H9 (cell line): ENCODE results near the gene THRB. TPM values are rescaled to one million over a fixed set of nuclear protein-coding genes. Genes with fewer than 3 reads are reported as not detected.

Experiments used
- DNase-seq: peaks from one replicate; pipeline ENCODE4 v3.0.0-alpha.2; 2017
- H2AFZ ChIP-seq: one replicate; pipeline ENCODE4 v1.6.1; 2013; ENCODE audit warnings: mild to moderate bottlenecking, low read length, control low read depth, moderate library complexity
- H2AK5ac ChIP-seq: 2 replicates; pipeline ENCODE4 v1.6.1; 2013; ENCODE audit warnings: low read length, control low read depth, mixed read lengths; ENCODE audit not compliant: insufficient read length
- H2BK120ac ChIP-seq: one replicate; pipeline ENCODE4 v1.6.1; 2013; ENCODE audit warnings: low read depth, mild to moderate bottlenecking, low read length, control low read depth, inconsistent platforms; ENCODE audit not compliant: poor library complexity, severe bottlenecking
- H2BK12ac ChIP-seq: 2 replicates; pipeline ENCODE4 v1.6.1; 2013; ENCODE audit warnings: low read length, control low read depth, mixed read lengths, low read depth; ENCODE audit not compliant: insufficient read length
- H2BK15ac ChIP-seq: 2 replicates; pipeline ENCODE4 v1.6.1; 2013; ENCODE audit warnings: low read depth, low read length, control low read depth
- H2BK20ac ChIP-seq: one replicate; pipeline ENCODE4 v1.6.1; 2013; ENCODE audit warnings: low read depth, mild to moderate bottlenecking, low read length, control low read depth, inconsistent platforms; ENCODE audit not compliant: poor library complexity, severe bottlenecking
- H2BK5ac ChIP-seq: 2 replicates; pipeline ENCODE4 v1.6.1; 2013; ENCODE audit warnings: low read length, control low read depth, mixed read lengths; ENCODE audit not compliant: insufficient read length
- H3K14ac ChIP-seq: 2 replicates; pipeline ENCODE4 v1.6.1; 2013; ENCODE audit warnings: low read length, control low read depth; ENCODE audit not compliant: insufficient read depth
- H3K18ac ChIP-seq: 2 replicates; pipeline ENCODE4 v1.6.1; 2013; ENCODE audit warnings: low read depth, mild to moderate bottlenecking, mixed read lengths, low read length, control low read depth; ENCODE audit not compliant: insufficient read length
- H3K23ac ChIP-seq: 2 replicates; pipeline ENCODE4 v1.6.1; 2013; ENCODE audit warnings: low read length, control low read depth, mixed read lengths, low read depth; ENCODE audit not compliant: insufficient read length
- H3K23me2 ChIP-seq: 2 replicates; pipeline ENCODE4 v1.6.1; 2013; ENCODE audit warnings: low read depth, mild to moderate bottlenecking, mixed read lengths, low read length, control low read depth; ENCODE audit not compliant: insufficient read length, poor library complexity, severe bottlenecking
- H3K27ac ChIP-seq: 2 replicates; pipeline ENCODE4 v1.5.1; 2013; ENCODE audit warnings: low read length, control low read depth, mixed read lengths, low read depth; ENCODE audit not compliant: insufficient read length
- H3K27me3 ChIP-seq: 2 replicates; pipeline ENCODE4 v1.6.1; 2013; ENCODE audit warnings: low read length, control low read depth, inconsistent platforms; ENCODE audit not compliant: insufficient read depth
- H3K4ac ChIP-seq: 2 replicates; pipeline ENCODE4 v1.6.1; 2013; ENCODE audit warnings: low read depth, mild to moderate bottlenecking, control low read depth, inconsistent platforms, low read length, moderate library complexity
- H3K4me1 ChIP-seq: 2 replicates; pipeline ENCODE4 v1.6.1; 2013; ENCODE audit warnings: low read length, control low read depth, inconsistent platforms; ENCODE audit not compliant: insufficient read depth
- H3K4me2 ChIP-seq: 2 replicates; pipeline ENCODE4 v1.6.1; 2013; ENCODE audit warnings: low read length, control low read depth, mixed read lengths; ENCODE audit not compliant: insufficient read length, insufficient read depth
- H3K56ac ChIP-seq: 2 replicates; pipeline ENCODE4 v1.6.1; 2013; ENCODE audit warnings: low read depth, mild to moderate bottlenecking, mixed read lengths, low read length, control low read depth; ENCODE audit not compliant: insufficient read length
- H3K79me1 ChIP-seq: 2 replicates; pipeline ENCODE4 v1.6.1; 2013; ENCODE audit warnings: low read depth, mild to moderate bottlenecking, moderate library complexity, low read length, control low read depth, inconsistent platforms; ENCODE audit not compliant: insufficient read depth, poor library complexity, severe bottlenecking
- H3K79me2 ChIP-seq: 2 replicates; pipeline ENCODE4 v1.6.1; 2013; ENCODE audit warnings: low read length, control low read depth, inconsistent platforms; ENCODE audit not compliant: insufficient read depth
- H3K9ac ChIP-seq: 2 replicates; pipeline ENCODE4 v1.6.1; 2013; ENCODE audit warnings: low read length, control low read depth, mixed read lengths; ENCODE audit not compliant: insufficient read length; ENCODE audit errors: extremely low read depth
- H3K9me3 ChIP-seq: one replicate; pipeline ENCODE4 v1.6.1; 2013; ENCODE audit warnings: low read depth, low read length, inconsistent platforms; ENCODE audit not compliant: control insufficient read depth
- H3T11ph ChIP-seq: one replicate; pipeline ENCODE4 v1.6.1; 2013; ENCODE audit warnings: mild to moderate bottlenecking, low read length, control low read depth, inconsistent platforms
- H4K20me1 ChIP-seq: one replicate; pipeline ENCODE4 v1.6.1; 2013; ENCODE audit not compliant: control insufficient read depth, insufficient read length, insufficient read depth
- H4K5ac ChIP-seq: 2 replicates; pipeline ENCODE4 v1.6.1; 2013; ENCODE audit warnings: low read depth, mild to moderate bottlenecking, mixed read lengths, low read length, control low read depth; ENCODE audit not compliant: insufficient read length
- H4K8ac ChIP-seq: replicated peaks from 2 replicates; pipeline ENCODE4 v1.6.1; 2013; ENCODE audit warnings: low read length, control low read depth, mixed read lengths, low read depth; ENCODE audit not compliant: insufficient read length
- H4K91ac ChIP-seq: 2 replicates; pipeline ENCODE4 v1.6.1; 2013; ENCODE audit warnings: low read depth, mild to moderate bottlenecking, moderate library complexity, mixed read lengths, low read length, control low read depth; ENCODE audit not compliant: insufficient read length
- H3K27ac Mint-ChIP-seq, 3 experiments: 2 replicates in 2 of 3; 3 replicates in 1 of 3; pipeline ENCODE4 v1.8.0; 2020 to 2021; ENCODE audit warnings: mixed read lengths in 3 of 3, mild to moderate bottlenecking in 1 of 3, moderate library complexity in 1 of 3
- H3K27me3 Mint-ChIP-seq: 2 replicates; pipeline ENCODE4 v1.8.0; 2021; ENCODE audit warnings: low read depth, mild to moderate bottlenecking, moderate library complexity, mixed read lengths
- H3K36me3 Mint-ChIP-seq, 3 experiments: 2 replicates in 2 of 3; 3 replicates in 1 of 3; pipeline ENCODE4 v1.8.0; 2020 to 2021; ENCODE audit warnings: low read depth in 3 of 3, mixed read lengths in 3 of 3; ENCODE audit not compliant: insufficient read depth in 1 of 3
- H3K4me1 Mint-ChIP-seq, 2 experiments: 2 replicates each; pipeline ENCODE4 v1.8.0; 2020; ENCODE audit warnings: mixed read lengths in 2 of 2
- H3K4me3 Mint-ChIP-seq, 2 experiments: 2 replicates in 1 of 2; 3 replicates in 1 of 2; pipeline ENCODE4 v1.8.0; 2020 to 2021; ENCODE audit warnings: mild to moderate bottlenecking in 2 of 2, mixed read lengths in 2 of 2, moderate library complexity in 1 of 2
- H3K9me3 Mint-ChIP-seq, 2 experiments: 2 replicates in 1 of 2; 3 replicates in 1 of 2; pipeline ENCODE4 v1.8.0; 2020; ENCODE audit warnings: mild to moderate bottlenecking in 2 of 2, mixed read lengths in 2 of 2, moderate library complexity in 1 of 2
- WGBS: extraction: QIAGEN DNeasy Blood & Tissue Kit; methylation state at CpG from one replicate; pipeline ENCODE4 v1.1.7; 2013; ENCODE audit warnings: missing lambda C conversion rate, low lambda C conversion rate, mixed read lengths; ENCODE audit not compliant: insufficient read length; ENCODE audit errors: extremely low coverage; 5-methylcytosine and 5-hydroxymethylcytosine counted together
- total RNA-seq: library from RNA; stranded (reverse); gene quantifications from 2 replicates; pipeline ENCODE4 v1.2.1, GENCODE V29; 2021
- TF ChIP-seq, protein P1 (sequence below): fragments of 200-600 bp; sonication (generic); conservative IDR thresholded peaks from 3 replicates; pipeline ENCODE4 v1.8.0; 2021; ENCODE audit warnings: antibody characterized with exemption, mild to moderate bottlenecking

The THRB gene
- total RNA-seq, 1 experiment from 2014 or later, result 8.6 TPM

- no peak overlapping the region for H2AK5ac ChIP-seq
- no peak overlapping the region for H3K9ac ChIP-seq
- no peaks in the 10 kb centered on the region for H3K9me3 Mint-ChIP-seq
- H3K4me2 ChIP-seq, result no peak overlapping the region
- H3K27me3 Mint-ChIP-seq, result no peaks in the 10 kb centered on the region
- H3K4ac ChIP-seq, result no peak overlapping the region
- H3K36me3 Mint-ChIP-seq, result no peaks in the 10 kb centered on the region
- no CpG with 5 or more reads among the region's 1 CpG for WGBS
- H2BK120ac ChIP-seq, result no peak overlapping the region
- no peak overlapping the region for H2AFZ ChIP-seq
- TF ChIP-seq, protein P1, sequence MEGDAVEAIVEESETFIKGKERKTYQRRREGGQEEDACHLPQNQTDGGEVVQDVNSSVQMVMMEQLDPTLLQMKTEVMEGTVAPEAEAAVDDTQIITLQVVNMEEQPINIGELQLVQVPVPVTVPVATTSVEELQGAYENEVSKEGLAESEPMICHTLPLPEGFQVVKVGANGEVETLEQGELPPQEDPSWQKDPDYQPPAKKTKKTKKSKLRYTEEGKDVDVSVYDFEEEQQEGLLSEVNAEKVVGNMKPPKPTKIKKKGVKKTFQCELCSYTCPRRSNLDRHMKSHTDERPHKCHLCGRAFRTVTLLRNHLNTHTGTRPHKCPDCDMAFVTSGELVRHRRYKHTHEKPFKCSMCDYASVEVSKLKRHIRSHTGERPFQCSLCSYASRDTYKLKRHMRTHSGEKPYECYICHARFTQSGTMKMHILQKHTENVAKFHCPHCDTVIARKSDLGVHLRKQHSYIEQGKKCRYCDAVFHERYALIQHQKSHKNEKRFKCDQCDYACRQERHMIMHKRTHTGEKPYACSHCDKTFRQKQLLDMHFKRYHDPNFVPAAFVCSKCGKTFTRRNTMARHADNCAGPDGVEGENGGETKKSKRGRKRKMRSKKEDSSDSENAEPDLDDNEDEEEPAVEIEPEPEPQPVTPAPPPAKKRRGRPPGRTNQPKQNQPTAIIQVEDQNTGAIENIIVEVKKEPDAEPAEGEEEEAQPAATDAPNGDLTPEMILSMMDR, result no peak
- no peaks in the 10 kb centered on the region for H4K20me1 ChIP-seq
- DNase-seq, result no peak
- H2BK15ac ChIP-seq, result no peak overlapping the region
- no peaks in the 10 kb centered on the region for H3K79me2 ChIP-seq
- H4K91ac ChIP-seq, result no peak overlapping the region
- H3K18ac ChIP-seq, result no peak overlapping the region
- peaks cover 0 to 4% of the 10 kb centered on the region in 2 experiments; a peak in 1 of 4 replicates for H3K4me1 Mint-ChIP-seq
- H3K14ac ChIP-seq, result no peak overlapping the region
- H3K4me3 Mint-ChIP-seq, result no peak overlapping the region
- no peak overlapping the region for H2BK20ac ChIP-seq
- no peaks in the 10 kb centered on the region for H3K4me1 ChIP-seq
- no peaks in the 10 kb centered on the region for H3K79me1 ChIP-seq
- no peak overlapping the region for H3K56ac ChIP-seq
- H3K27ac ChIP-seq, result no peak overlapping the region
- no peak overlapping the region for H3K27ac Mint-ChIP-seq
- H3K9me3 ChIP-seq, result no peaks in the 10 kb centered on the region
- no peak overlapping the region for H2BK5ac ChIP-seq
- H3T11ph ChIP-seq, result no peak overlapping the region
- H2BK12ac ChIP-seq, result no peak overlapping the region
- no peaks in the 10 kb centered on the region for H3K23me2 ChIP-seq
- H3K23ac ChIP-seq, result no peak overlapping the region
- no peak overlapping the region for H4K5ac ChIP-seq
- no peaks in the 10 kb centered on the region for H3K27me3 ChIP-seq
- no peak overlapping the region for H4K8ac ChIP-seq
Observed at GRCh38 chr3:24443476-24443875, 51.2 kb downstream of the THRB start.
